T-cell (primary cell): ENCODE results near the gene SLC22A12. TPM values are rescaled to one million over a fixed set of nuclear protein-coding genes. Genes with fewer than 3 reads are reported as not detected.

ENCODE experiments used
- ATAC-seq, 4 experiments: fragments of 200-7000 bp in 3 of 4; fragments of 150-1000 bp in 1 of 4; cut with Tn5 transposase; replicated peaks in 1 of 4; 1 replicate in 3 of 4; 2 replicates in 1 of 4; pipeline ENCODE4 v1.10.0; 2021; ENCODE audit warnings: moderate library complexity in 3 of 4, mild to moderate bottlenecking in 2 of 4, moderate number of reproducible peaks in 1 of 4
- CTCF ChIA-PET, 2 donors: fragments of 300-600 bp; sonication (Branson Sonifier 250); formaldehyde crosslinking; loops; one replicate each; lab custom pipeline; 2022; ENCODE audit warnings: antibody characterized with exemption in 2 of 2; lab: Charles Lee
- POLR2A ChIA-PET, 2 donors: fragments of 300-600 bp; sonication (Branson Sonifier 250); formaldehyde crosslinking; loops; one replicate each; lab custom pipeline; 2022; ENCODE audit warnings: antibody characterized with exemption in 2 of 2; lab: Charles Lee
- DNase-seq, 35 experiments: peaks; one replicate each; pipeline versions ENCODE4 v3.0.0 to v3.0.0-alpha.2; 2013 to 2023
- H3K27ac ChIP-seq: one replicate; pipeline ENCODE4 v1.5.1; 2013; ENCODE audit warnings: low read length
- H3K27me3 ChIP-seq, 2 experiments: replicated peaks in 1 of 2; 1 replicate in 1 of 2; 2 replicates in 1 of 2; pipeline versions ENCODE4 v1.6.1 to v1.7.0; 2013; ENCODE audit warnings: low read length in 1 of 2, mixed read lengths in 1 of 2; ENCODE audit not compliant: control insufficient read depth in 2 of 2, insufficient read depth in 2 of 2; ENCODE audit errors: extremely low read depth in 1 of 2
- H3K36me3 ChIP-seq, 2 donors: 1 replicate in 1 of 2; 2 replicates in 1 of 2; pipeline versions ENCODE4 v1.6.1 to v1.7.0; 2013; ENCODE audit warnings: low read length in 1 of 2; ENCODE audit not compliant: control insufficient read depth in 2 of 2, insufficient read depth in 1 of 2; ENCODE audit errors: extremely low read depth in 1 of 2
- H3K4me1 ChIP-seq, 2 experiments: 1 replicate in 1 of 2; 2 replicates in 1 of 2; pipeline versions ENCODE4 v1.6.1 to v1.7.0; 2013; ENCODE audit warnings: low read length in 2 of 2, mixed read lengths in 1 of 2; ENCODE audit not compliant: insufficient read depth in 2 of 2, control insufficient read depth in 1 of 2; ENCODE audit errors: extremely low read depth in 1 of 2
- H3K4me3 ChIP-seq, 2 donors: 1 replicate in 1 of 2; 2 replicates in 1 of 2; pipeline versions ENCODE4 v1.5.1 to v1.7.0; 2013; ENCODE audit warnings: mild to moderate bottlenecking in 2 of 2, low read length in 1 of 2, moderate library complexity in 1 of 2; ENCODE audit not compliant: control insufficient read depth in 1 of 2; ENCODE audit errors: extremely low read depth in 1 of 2
- H3K9me3 ChIP-seq: 2 replicates; pipeline ENCODE4 v1.7.0; 2013
- H3K27ac Mint-ChIP-seq, 2 donors: one replicate each; pipeline ENCODE4 v1.8.0; 2020 to 2021; ENCODE audit warnings: mild to moderate bottlenecking in 2 of 2, mixed read lengths in 2 of 2
- H3K27me3 Mint-ChIP-seq, 2 donors: one replicate each; pipeline ENCODE4 v1.8.0; 2021 to 2022; ENCODE audit warnings: mixed read lengths in 2 of 2
- H3K36me3 Mint-ChIP-seq: one replicate; pipeline ENCODE4 v1.8.0; 2021; ENCODE audit warnings: mixed read lengths
- H3K4me1 Mint-ChIP-seq, 3 donors: one replicate each; pipeline ENCODE4 v1.8.0; 2020 to 2022; ENCODE audit warnings: mixed read lengths in 3 of 3, mild to moderate bottlenecking in 1 of 3
- H3K4me3 Mint-ChIP-seq, 3 donors: one replicate each; pipeline ENCODE4 v1.8.0; 2020 to 2022; ENCODE audit warnings: mild to moderate bottlenecking in 3 of 3, mixed read lengths in 3 of 3, moderate library complexity in 3 of 3
- H3K9me3 Mint-ChIP-seq, 3 donors: one replicate each; pipeline ENCODE4 v1.8.0; 2020 to 2022; ENCODE audit warnings: mixed read lengths in 3 of 3
- whole genome bisulfite sequencing: methylation state at CpG from one replicate; pipeline ENCODE4 v1.1.5; 2013; ENCODE audit warnings: missing lambda C conversion rate; ENCODE audit not compliant: insufficient coverage; 5-methylcytosine and 5-hydroxymethylcytosine counted together
- total RNA-seq, 35 experiments: library from RNA in 6 of 35; stranded (reverse) in 6 of 35; fragments of 120-200 nt in 1 of 35; gene quantifications; one replicate each; pipeline versions ENCODE4 v1.2.1 to v1.2.4 and lab custom pipeline; 2013 to 2026

Gene SLC22A12
- total RNA-seq, 5 donors from 2014 or later (not counting 1 experiment from before 2014, with no cell fraction given), result not detected

GRCh38 chr11:64583296-64584262, 7.4 kb upstream of the SLC22A12 start:
- ATAC-seq (no peak), DNase-seq (no peak)
- no peak overlapping the region for H3K4me3 ChIP-seq
- CTCF ChIA-PET, result no interaction called here
- Mint-ChIP-seq H3K4me3 (no peak overlapping the region), H3K9me3 (peaks cover 0 to 8% (median 0%) of the 10 kb centered on the region in 3 donors), H3K4me1 (no peaks in the 10 kb centered on the region), H3K36me3 (no peaks in the 10 kb centered on the region), H3K27me3 (peaks cover 16 to 25% of the 10 kb centered on the region in 2 donors), H3K27ac (no peak overlapping the region)
- no peak overlapping the region for H3K27ac ChIP-seq
- H3K36me3 ChIP-seq, result no peaks in the 10 kb centered on the region
- POLR2A ChIA-PET, result no interaction called here
- no peaks in the 10 kb centered on the region for H3K9me3 ChIP-seq
- peaks cover 0 to 36% of the 10 kb centered on the region in 2 experiments for H3K27me3 ChIP-seq
- H3K4me1 ChIP-seq, result no peaks in the 10 kb centered on the region
- 84% methylated on average over 27 of the region's 28 CpGs for WGBS

- H3K36me3 ChIP-seq, result no peaks in the 10 kb centered on the region
- no peaks in the 10 kb centered on the region for H3K4me1 ChIP-seq
- no peak for DNase-seq
- H3K9me3 ChIP-seq, result no peaks in the 10 kb centered on the region
- peaks cover 0 to 39% of the 10 kb centered on the region in 2 experiments for H3K27me3 ChIP-seq
- H3K27me3 Mint-ChIP-seq, result peaks cover 16 to 26% of the 10 kb centered on the region in 2 donors
- H3K4me3 Mint-ChIP-seq, result no peak overlapping the region
- no peak overlapping the region for H3K27ac ChIP-seq
- H3K27ac Mint-ChIP-seq, result no peak overlapping the region
- no peak overlapping the region for H3K4me3 ChIP-seq
- no peaks in the 10 kb centered on the region for H3K36me3 Mint-ChIP-seq
- no peak for ATAC-seq
- ChIA-PET CTCF (no interaction called here), POLR2A (no interaction called here)
- 76% methylated on average over 7 of the region's 8 CpGs for WGBS
- peaks cover 0 to 12% (median 5%) of the 10 kb centered on the region in 3 donors for H3K9me3 Mint-ChIP-seq
- H3K4me1 Mint-ChIP-seq, result no peaks in the 10 kb centered on the region
Observed at GRCh38 chr11:64585150-64585549, 5.9 kb upstream of the SLC22A12 start.

GRCh38 chr11:64586366-64586765, 4.7 kb upstream of the SLC22A12 start:
- Mint-ChIP-seq H3K27ac (no peak overlapping the region), H3K4me1 (no peaks in the 10 kb centered on the region), H3K36me3 (no peaks in the 10 kb centered on the region), H3K4me3 (no peak overlapping the region), H3K9me3 (peaks cover 0 to 12% (median 5%) of the 10 kb centered on the region in 3 donors), H3K27me3 (peaks cover 16 to 29% of the 10 kb centered on the region in 2 donors)
- no peaks in the 10 kb centered on the region for H3K36me3 ChIP-seq
- POLR2A ChIA-PET, result no interaction called here
- DNase-seq (no peak), ATAC-seq (no peak)
- H3K9me3 ChIP-seq, result no peaks in the 10 kb centered on the region
- no peak overlapping the region for H3K27ac ChIP-seq
- CTCF ChIA-PET, result no interaction called here
- H3K4me1 ChIP-seq, result no peaks in the 10 kb centered on the region
- peaks cover 0 to 51% of the 10 kb centered on the region in 2 experiments for H3K27me3 ChIP-seq
- H3K4me3 ChIP-seq, result no peak overlapping the region

- H3K27ac ChIP-seq, result no peak overlapping the region
- H3K36me3 Mint-ChIP-seq, result no peaks in the 10 kb centered on the region
- CTCF ChIA-PET, result no interaction called here
Observed at GRCh38 chr11:64588701-64589100, 2.3 kb upstream of the SLC22A12 start.

GRCh38 chr11:64591257-64592233, 525 bp downstream of the SLC22A12 start:
- H3K36me3 Mint-ChIP-seq, result no peaks in the 10 kb centered on the region
- H3K4me3 Mint-ChIP-seq, result no peak overlapping the region
- DNase-seq, result no peak
- H3K27ac Mint-ChIP-seq, result no peak overlapping the region
- Histone ChIP-seq H3K9me3 (no peaks in the 10 kb centered on the region), H3K4me3 (no peak overlapping the region), H3K27ac (no peak overlapping the region), H3K36me3 (no peaks in the 10 kb centered on the region), H3K4me1 (no peaks in the 10 kb centered on the region), H3K27me3 (peaks cover 0 to 43% of the 10 kb centered on the region in 2 experiments)
- ChIA-PET CTCF (no interaction called here), POLR2A (no interaction called here)
- H3K4me1 Mint-ChIP-seq, result no peaks in the 10 kb centered on the region
- H3K27me3 Mint-ChIP-seq, result peaks cover 9 to 15% of the 10 kb centered on the region in 2 donors
- peaks cover 0 to 12% (median 5%) of the 10 kb centered on the region in 3 donors for H3K9me3 Mint-ChIP-seq
- 86% methylated on average over 35 of the region's 36 CpGs for WGBS
- no peak for ATAC-seq

More at GRCh38 chr11:64588701-64589100, 2.3 kb upstream of the SLC22A12 start:
- peaks cover 0 to 59% of the 10 kb centered on the region in 2 experiments for H3K27me3 ChIP-seq
- H3K27ac Mint-ChIP-seq, result no peak overlapping the region
- H3K36me3 ChIP-seq, result no peaks in the 10 kb centered on the region
- no peaks in the 10 kb centered on the region for H3K4me1 Mint-ChIP-seq
- ATAC-seq (no peak), DNase-seq (no peak)
- no CpG with 5 or more reads among the region's 2 CpGs for WGBS
- no peaks in the 10 kb centered on the region for H3K9me3 ChIP-seq
- H3K4me3 Mint-ChIP-seq, result no peak overlapping the region
- H3K27me3 Mint-ChIP-seq, result peaks cover 16 to 29% of the 10 kb centered on the region in 2 donors
- H3K4me1 ChIP-seq, result no peaks in the 10 kb centered on the region
- POLR2A ChIA-PET, result no interaction called here
- H3K9me3 Mint-ChIP-seq, result peaks cover 0 to 12% (median 5%) of the 10 kb centered on the region in 3 donors
- H3K4me3 ChIP-seq, result no peak overlapping the region

- no peak overlapping the region for H3K27ac Mint-ChIP-seq
- POLR2A ChIA-PET, result no interaction called here
- Histone ChIP-seq H3K27ac (no peak overlapping the region), H3K36me3 (no peaks in the 10 kb centered on the region), H3K9me3 (no peaks in the 10 kb centered on the region), H3K4me1 (no peaks in the 10 kb centered on the region), H3K4me3 (no peak overlapping the region), H3K27me3 (peaks cover 0 to 41% of the 10 kb centered on the region in 2 experiments)
- WGBS, result 29% methylated on average over 1 of the region's 3 CpGs
- H3K9me3 Mint-ChIP-seq, result peaks cover 0 to 12% (median 5%) of the 10 kb centered on the region in 3 donors
- no peaks in the 10 kb centered on the region for H3K4me1 Mint-ChIP-seq
- CTCF ChIA-PET, result no interaction called here
- no peaks in the 10 kb centered on the region for H3K36me3 Mint-ChIP-seq
- H3K4me3 Mint-ChIP-seq, result no peak overlapping the region
- DNase-seq, result no peak
- peaks cover 7 to 18% of the 10 kb centered on the region in 2 donors for H3K27me3 Mint-ChIP-seq
- ATAC-seq, result no peak
Observed at GRCh38 chr11:64592234-64592615, 1.2 kb downstream of the SLC22A12 start.
